Vagina (tissue), 2 donors: ENCODE measurements around the gene ANKHD1.

Source experiments
- CTCF ChIP-seq, 3 experiments: fragments of 450-650 bp in 2 of 3; fragments of 200-600 bp in 1 of 3; sonication (generic) in 1 of 3; IDR thresholded peaks; one replicate each; pipeline ENCODE4 v1.5.1; 2017 to 2019; ENCODE audit warnings: antibody characterized with exemption in 3 of 3, mild to moderate bottlenecking in 2 of 3, moderate library complexity in 2 of 3
- POLR2A ChIP-seq, 2 donors: fragments of 450-650 bp; IDR thresholded peaks; one replicate each; pipeline ENCODE4 v1.6.1; 2017; ENCODE audit warnings: antibody characterized with exemption in 2 of 2, mild to moderate bottlenecking in 2 of 2, moderate library complexity in 2 of 2

DNA sequence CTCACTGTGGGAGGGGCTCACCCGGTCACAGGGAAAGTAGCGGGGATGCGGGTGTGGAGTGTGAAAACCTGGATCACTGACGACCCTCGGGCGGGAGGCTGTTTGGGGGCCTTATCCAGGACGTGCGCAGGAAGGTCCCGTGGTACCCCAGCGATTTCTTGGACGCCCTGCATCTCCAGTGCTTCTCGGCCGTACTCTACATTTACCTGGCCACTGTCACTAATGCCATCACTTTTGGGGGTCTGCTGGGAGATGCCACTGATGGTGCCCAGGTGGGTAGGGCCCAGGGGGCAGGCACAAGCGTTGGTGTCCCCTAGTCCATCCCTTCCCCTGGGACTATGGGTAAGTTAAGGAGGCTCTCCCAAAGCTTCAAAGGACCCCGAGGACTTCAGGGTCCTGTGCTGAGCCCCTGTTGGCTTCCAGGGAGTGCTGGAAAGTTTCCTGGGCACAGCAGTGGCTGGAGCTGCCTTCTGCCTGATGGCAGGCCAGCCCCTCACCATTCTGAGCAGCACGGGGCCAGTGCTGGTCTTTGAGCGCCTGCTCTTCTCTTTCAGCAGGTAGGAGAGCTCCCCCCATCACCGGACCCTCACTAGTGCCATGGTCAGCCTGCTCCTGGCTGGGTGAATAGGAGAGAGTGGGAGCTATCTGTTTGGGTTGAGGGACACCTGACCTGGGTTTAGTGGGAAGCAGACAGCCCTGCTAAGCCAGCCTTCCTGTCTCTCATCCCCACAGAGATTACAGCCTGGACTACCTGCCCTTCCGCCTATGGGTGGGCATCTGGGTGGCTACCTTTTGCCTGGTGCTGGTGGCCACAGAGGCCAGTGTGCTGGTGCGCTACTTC lies 37.8 kb upstream of the ANKHD1 start:
- TF ChIP-seq CTCF (IDR thresholded peaks at IDR 0.05) (no peak), POLR2A (IDR thresholded peaks at IDR 0.05) (no peak)
